DOHH2 (cell line): ENCODE measurements around the gene CNPY3.
"Not testable (repeated sequence)": the region's sequence is repeated elsewhere in the genome, so short reads cannot be mapped to it uniquely, and the experiment has no call there.

ENCODE experiments used
- H3F3A ChIP-seq: fragments of 200-600 bp; sonication (generic), shearing (Covaris generic); 2 replicates; pipeline ENCODE4 v1.6.0; 2016; ENCODE audit warnings: antibody characterized with exemption, mild to moderate bottlenecking; ENCODE audit not compliant: control insufficient read depth, insufficient read depth
- H3K27ac ChIP-seq: fragments of 200-600 bp; sonication (generic); 2 replicates; pipeline ENCODE4 v1.5.1; 2014; ENCODE audit warnings: low read depth, mild to moderate bottlenecking, low read length, moderate library complexity
- H3K27me3 ChIP-seq: fragments of 200-600 bp; sonication (generic); 2 replicates; pipeline ENCODE4 v1.6.1; 2014; ENCODE audit warnings: mild to moderate bottlenecking, low read length, mixed read lengths; ENCODE audit not compliant: control insufficient read depth
- H3K36me3 ChIP-seq: fragments of 200-600 bp; sonication (generic); 2 replicates; pipeline ENCODE4 v1.6.1; 2014; ENCODE audit warnings: mild to moderate bottlenecking, low read length, moderate library complexity, mixed read lengths; ENCODE audit not compliant: control insufficient read depth
- H3K4me1 ChIP-seq: fragments of 200-600 bp; sonication (generic); 2 replicates; pipeline ENCODE4 v1.6.1; 2014; ENCODE audit warnings: mild to moderate bottlenecking, low read length, mixed read lengths; ENCODE audit not compliant: control insufficient read depth
- H3K4me2 ChIP-seq: fragments of 200-600 bp; sonication (generic); 2 replicates; pipeline ENCODE4 v1.6.0; 2014; ENCODE audit warnings: mild to moderate bottlenecking, low read length, moderate library complexity
- H3K4me3 ChIP-seq: fragments of 200-600 bp; sonication (generic); 2 replicates; pipeline ENCODE4 v1.5.1; 2014; ENCODE audit warnings: mild to moderate bottlenecking, low read length, mixed read lengths
- H3K79me2 ChIP-seq: fragments of 200-600 bp; sonication (generic); 2 replicates; pipeline ENCODE4 v1.6.1; 2014; ENCODE audit warnings: mild to moderate bottlenecking, low read length, mixed read lengths; ENCODE audit not compliant: control insufficient read depth
- H3K9me2 ChIP-seq: fragments of 200-600 bp; sonication (generic); replicated peaks from 2 replicates; pipeline ENCODE4 v1.6.1; 2014; ENCODE audit warnings: mild to moderate bottlenecking, low read length, mixed read lengths; ENCODE audit not compliant: control insufficient read depth
- H3K9me3 ChIP-seq: fragments of 200-600 bp; sonication (generic); 2 replicates; pipeline ENCODE4 v1.6.1; 2014; ENCODE audit warnings: antibody characterized with exemption, low read length, mixed read lengths; ENCODE audit not compliant: control insufficient read depth, insufficient read depth
- H4K20me1 ChIP-seq: fragments of 200-600 bp; sonication (generic); 2 replicates; pipeline ENCODE4 v1.6.0; 2014; ENCODE audit warnings: low read depth, mild to moderate bottlenecking, antibody characterized with exemption, low read length, moderate library complexity; ENCODE audit not compliant: control insufficient read depth, insufficient read depth
- EZH2phosphoT487 ChIP-seq: fragments of 200-600 bp; sonication (generic); IDR thresholded peaks from 2 replicates; pipeline ENCODE4 v1.6.1; 2017; ENCODE audit warnings: borderline replicate concordance, mild to moderate bottlenecking, antibody characterized with exemption, low read length, moderate library complexity, mixed read lengths
- TF ChIP-seq, protein P1 (sequence below): fragments of 200-600 bp; sonication (generic); IDR thresholded peaks from one replicate; pipeline ENCODE4 v1.5.1; 2014; ENCODE audit warnings: antibody characterized with exemption, mild to moderate bottlenecking, low read depth, low read length; ENCODE audit not compliant: poor library complexity, severe bottlenecking

Gene CNPY3

DNA sequence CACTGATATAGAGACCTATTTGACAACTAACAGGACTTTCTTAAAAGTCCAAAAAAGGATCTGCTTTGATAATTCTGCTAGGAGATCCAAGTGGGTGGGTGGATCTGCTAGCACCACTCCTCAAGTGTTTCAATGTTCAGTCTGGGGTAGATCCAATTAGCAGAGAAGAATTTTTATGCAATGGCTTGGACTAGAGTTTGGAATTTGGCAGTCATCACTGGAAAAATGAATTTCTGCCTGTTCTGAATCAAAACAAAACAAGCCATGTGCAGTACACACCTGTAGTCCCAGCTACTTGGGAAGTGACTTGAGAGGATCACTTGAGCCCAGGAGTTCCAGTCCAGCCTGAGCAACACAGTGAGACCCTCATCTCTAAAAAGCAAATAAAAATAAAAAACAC lies 18.7 kb downstream of the CNPY3 start:
- H3K4me2 ChIP-seq = no peak overlapping the region
- H3K4me1 ChIP-seq = no peaks in the 10 kb centered on the region
- H3F3A ChIP-seq = peaks cover 5% of the 10 kb centered on the region; the same call in 1 of the 2 replicates
- H3K4me3 ChIP-seq = no peak overlapping the region
- no peaks in the 10 kb centered on the region for H3K79me2 ChIP-seq
- H3K27me3 ChIP-seq = no peaks in the 10 kb centered on the region
- no peaks in the 10 kb centered on the region for H3K9me3 ChIP-seq
- TF ChIP-seq, protein P1, sequence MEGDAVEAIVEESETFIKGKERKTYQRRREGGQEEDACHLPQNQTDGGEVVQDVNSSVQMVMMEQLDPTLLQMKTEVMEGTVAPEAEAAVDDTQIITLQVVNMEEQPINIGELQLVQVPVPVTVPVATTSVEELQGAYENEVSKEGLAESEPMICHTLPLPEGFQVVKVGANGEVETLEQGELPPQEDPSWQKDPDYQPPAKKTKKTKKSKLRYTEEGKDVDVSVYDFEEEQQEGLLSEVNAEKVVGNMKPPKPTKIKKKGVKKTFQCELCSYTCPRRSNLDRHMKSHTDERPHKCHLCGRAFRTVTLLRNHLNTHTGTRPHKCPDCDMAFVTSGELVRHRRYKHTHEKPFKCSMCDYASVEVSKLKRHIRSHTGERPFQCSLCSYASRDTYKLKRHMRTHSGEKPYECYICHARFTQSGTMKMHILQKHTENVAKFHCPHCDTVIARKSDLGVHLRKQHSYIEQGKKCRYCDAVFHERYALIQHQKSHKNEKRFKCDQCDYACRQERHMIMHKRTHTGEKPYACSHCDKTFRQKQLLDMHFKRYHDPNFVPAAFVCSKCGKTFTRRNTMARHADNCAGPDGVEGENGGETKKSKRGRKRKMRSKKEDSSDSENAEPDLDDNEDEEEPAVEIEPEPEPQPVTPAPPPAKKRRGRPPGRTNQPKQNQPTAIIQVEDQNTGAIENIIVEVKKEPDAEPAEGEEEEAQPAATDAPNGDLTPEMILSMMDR = no peak
- peaks cover 12% of the 10 kb centered on the region for H3K36me3 ChIP-seq
- H3K9me2 ChIP-seq = no peaks in the 10 kb centered on the region
- H3K27ac ChIP-seq = no peak overlapping the region
- no peaks in the 10 kb centered on the region for H4K20me1 ChIP-seq

DNA sequence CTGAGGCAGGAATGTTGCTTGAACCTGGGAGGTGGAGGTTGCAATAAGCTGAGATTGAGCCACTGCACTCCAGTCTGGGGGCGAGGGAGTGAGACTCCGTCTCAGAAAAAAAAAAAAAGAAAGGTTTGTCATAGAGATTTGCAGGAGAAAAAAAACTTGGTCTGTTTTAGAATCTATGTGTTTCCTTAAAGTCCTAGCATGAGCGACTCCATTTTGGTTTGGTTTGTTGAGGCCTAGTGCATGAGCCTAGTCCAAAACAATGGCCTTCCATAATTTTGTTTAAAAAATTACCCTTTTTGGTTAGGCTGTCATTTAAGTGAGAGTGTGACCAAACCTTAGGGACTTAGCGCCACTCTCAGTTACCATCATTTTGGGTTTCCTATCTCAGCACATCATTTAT lies 23.1 kb downstream of the CNPY3 start:
- H3K9me2 ChIP-seq = no peaks in the 10 kb centered on the region
- no peaks in the 10 kb centered on the region for H4K20me1 ChIP-seq
- H3K4me3 ChIP-seq = no peak overlapping the region
- no peaks in the 10 kb centered on the region for H3K4me1 ChIP-seq
- no peak overlapping the region for H3K27ac ChIP-seq
- peaks cover 4% of the 10 kb centered on the region; the same call in 1 of the 2 replicates for H3K36me3 ChIP-seq
- H3F3A ChIP-seq = peaks cover 5% of the 10 kb centered on the region; the same call in 1 of the 2 replicates
- H3K9me3 ChIP-seq = no peaks in the 10 kb centered on the region
- no peak overlapping the region for H3K4me2 ChIP-seq
- no peaks in the 10 kb centered on the region for H3K79me2 ChIP-seq
- no peaks in the 10 kb centered on the region for H3K27me3 ChIP-seq
- TF ChIP-seq EZH2phosphoT487 = no peak
- TF ChIP-seq, protein P1 = no peak

DNA sequence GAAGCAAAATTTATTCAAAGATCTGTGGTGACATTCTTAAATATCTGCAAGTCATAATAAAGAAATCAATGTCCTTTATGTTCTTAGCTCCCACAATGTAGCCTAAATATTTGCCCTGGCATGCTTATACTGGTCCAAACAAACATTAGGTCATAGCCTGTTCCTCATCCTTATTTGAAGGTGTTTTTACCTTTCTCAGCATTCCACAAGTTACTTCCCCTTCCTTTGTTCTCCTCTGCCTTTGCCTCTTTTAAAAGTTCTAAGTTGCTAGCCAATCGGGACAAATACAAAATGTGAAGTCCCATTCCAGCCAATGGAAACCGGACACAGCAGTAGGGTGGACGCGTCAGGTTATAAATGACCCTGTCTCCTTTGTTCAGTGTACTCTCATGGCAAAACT lies 25.1 kb downstream of the CNPY3 start:
- not testable (repeated sequence) for H3F3A ChIP-seq, H3K79me2 ChIP-seq, H3K4me1 ChIP-seq, H4K20me1 ChIP-seq, H3K9me2 ChIP-seq, H3K9me3 ChIP-seq, H3K4me2 ChIP-seq, H3K27me3 ChIP-seq, H3K4me3 ChIP-seq, H3K27ac ChIP-seq, H3K36me3 ChIP-seq

DNA sequence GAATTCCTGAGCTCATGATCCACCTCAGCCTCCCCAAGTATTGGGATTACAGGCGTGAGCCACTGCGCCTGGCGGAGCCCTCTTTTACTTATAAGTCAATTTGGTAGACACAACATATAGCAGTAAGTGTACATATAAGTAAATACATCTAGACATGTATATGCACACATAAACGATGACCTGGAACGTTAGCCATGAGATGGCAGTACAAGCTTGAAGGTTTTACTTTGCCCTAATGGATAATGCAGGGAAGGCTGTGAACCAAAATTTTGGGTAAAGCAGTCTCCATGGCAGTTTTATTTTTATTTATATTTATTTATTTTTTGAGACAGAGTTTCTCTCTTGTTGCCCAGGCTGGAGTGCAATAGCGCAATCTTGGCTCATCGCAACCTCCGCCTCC lies 28.8 kb downstream of the CNPY3 start:
- H4K20me1 ChIP-seq = no peaks in the 10 kb centered on the region
- no peak overlapping the region for H3K4me3 ChIP-seq
- no peak overlapping the region for H3K4me2 ChIP-seq
- peaks cover 16% of the 10 kb centered on the region for H3K4me1 ChIP-seq
- H3K27me3 ChIP-seq = no peaks in the 10 kb centered on the region
- H3K36me3 ChIP-seq = peaks cover 10% of the 10 kb centered on the region
- 0 out of 2 replicates have a peak, but pooled peaks cover 5% of the 10 kb centered on the region for H3F3A ChIP-seq
- no peaks in the 10 kb centered on the region for H3K9me2 ChIP-seq
- no peaks in the 10 kb centered on the region for H3K79me2 ChIP-seq
- TF ChIP-seq EZH2phosphoT487 = no peak
- TF ChIP-seq, protein P1 = no peak
- H3K9me3 ChIP-seq = no peaks in the 10 kb centered on the region
- H3K27ac ChIP-seq = no peak overlapping the region
